ENCODE results near the gene DSP. TPM values are rescaled to one million over a fixed set of nuclear protein-coding genes. Genes with fewer than 3 reads are reported as not detected.

Gene DSP
- total RNA-seq, 2 donors from 2014 or later = 121 to 229 TPM

GRCh38 chr6:7630792-7631191 is 89.3 kb downstream of the DSP start:
- TF ChIP-seq, protein P1, sequence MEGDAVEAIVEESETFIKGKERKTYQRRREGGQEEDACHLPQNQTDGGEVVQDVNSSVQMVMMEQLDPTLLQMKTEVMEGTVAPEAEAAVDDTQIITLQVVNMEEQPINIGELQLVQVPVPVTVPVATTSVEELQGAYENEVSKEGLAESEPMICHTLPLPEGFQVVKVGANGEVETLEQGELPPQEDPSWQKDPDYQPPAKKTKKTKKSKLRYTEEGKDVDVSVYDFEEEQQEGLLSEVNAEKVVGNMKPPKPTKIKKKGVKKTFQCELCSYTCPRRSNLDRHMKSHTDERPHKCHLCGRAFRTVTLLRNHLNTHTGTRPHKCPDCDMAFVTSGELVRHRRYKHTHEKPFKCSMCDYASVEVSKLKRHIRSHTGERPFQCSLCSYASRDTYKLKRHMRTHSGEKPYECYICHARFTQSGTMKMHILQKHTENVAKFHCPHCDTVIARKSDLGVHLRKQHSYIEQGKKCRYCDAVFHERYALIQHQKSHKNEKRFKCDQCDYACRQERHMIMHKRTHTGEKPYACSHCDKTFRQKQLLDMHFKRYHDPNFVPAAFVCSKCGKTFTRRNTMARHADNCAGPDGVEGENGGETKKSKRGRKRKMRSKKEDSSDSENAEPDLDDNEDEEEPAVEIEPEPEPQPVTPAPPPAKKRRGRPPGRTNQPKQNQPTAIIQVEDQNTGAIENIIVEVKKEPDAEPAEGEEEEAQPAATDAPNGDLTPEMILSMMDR (IDR thresholded peaks at IDR 0.05) = no peak
- Histone ChIP-seq H3K27me3 (no peaks in the 10 kb centered on the region), H3K4me3 (no peak overlapping the region), H3K27ac (no peak overlapping the region), H3K4me1 (no peaks in the 10 kb centered on the region), H3K9me3 (no peaks in the 10 kb centered on the region), H3K36me3 (no peaks in the 10 kb centered on the region)
- DNase-seq (ENCODE audit: low spot score) = no peak

DNA sequence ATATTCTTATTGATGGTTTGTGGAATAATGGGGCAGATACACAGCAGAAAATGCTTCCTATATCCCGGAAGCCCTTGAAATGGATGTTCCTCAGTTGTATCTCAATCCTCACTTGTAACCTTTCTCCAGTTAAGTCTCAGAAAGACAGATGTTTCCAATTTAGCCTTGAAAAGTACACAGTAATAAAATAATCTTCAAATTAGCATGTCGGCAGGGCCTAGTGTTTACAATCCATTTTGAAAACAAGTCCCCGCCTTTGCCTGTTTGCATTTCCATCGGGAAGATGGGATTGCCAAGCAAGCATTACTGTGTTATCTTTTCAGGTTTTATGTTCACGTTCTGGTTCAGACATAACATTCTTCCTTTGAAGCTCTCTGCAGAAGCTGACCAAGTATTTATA is 90.0 kb downstream of the DSP start:
- TF ChIP-seq, protein P1 (IDR thresholded peaks at IDR 0.05) = no peak
- Histone ChIP-seq H3K9me3 (no peaks in the 10 kb centered on the region), H3K4me3 (no peak overlapping the region), H3K4me1 (no peaks in the 10 kb centered on the region), H3K27me3 (no peaks in the 10 kb centered on the region), H3K27ac (no peak overlapping the region), H3K36me3 (no peaks in the 10 kb centered on the region)
- DNase-seq (ENCODE audit: low spot score) = no peak

DNA sequence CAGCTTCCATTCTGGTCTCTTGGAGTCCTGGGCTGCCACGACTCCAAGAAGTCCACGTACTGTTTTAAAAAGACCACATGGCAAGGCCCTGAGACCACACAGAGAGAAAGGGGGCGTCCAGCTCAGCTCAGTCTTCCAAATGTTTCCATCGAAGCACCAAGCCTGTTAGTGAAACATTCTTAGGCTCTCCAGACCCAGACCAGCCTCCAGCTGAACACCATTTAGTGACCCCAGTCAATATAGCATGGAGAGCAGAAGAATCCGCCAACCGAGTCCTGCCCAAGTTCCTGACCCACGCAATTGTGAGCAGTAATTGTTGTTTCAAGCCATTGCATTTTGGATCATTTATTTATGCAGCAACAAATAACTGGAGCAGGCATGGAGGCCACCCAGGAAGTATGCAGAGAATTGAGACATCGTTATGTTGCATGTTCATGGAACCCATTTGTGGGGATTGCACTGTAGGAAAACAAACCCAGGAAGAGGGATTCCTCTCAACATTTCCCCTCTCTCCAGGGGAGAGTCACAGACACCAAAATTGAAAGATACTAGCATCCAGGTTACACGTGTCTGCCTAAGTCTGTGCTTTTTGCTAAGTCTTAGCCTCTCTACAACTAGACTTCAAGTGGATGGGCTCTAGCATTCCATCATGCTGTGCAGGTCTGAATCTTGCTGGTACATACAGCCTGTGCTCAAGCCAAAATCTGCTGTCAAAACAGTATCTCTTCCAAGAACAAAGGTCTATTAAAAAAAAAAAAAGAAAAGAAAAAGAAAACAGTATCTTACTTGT is 91.2 kb downstream of the DSP start:
- Histone ChIP-seq H3K36me3 (no peaks in the 10 kb centered on the region), H3K27ac (no peak overlapping the region), H3K4me3 (no peak overlapping the region), H3K4me1 (no peaks in the 10 kb centered on the region), H3K27me3 (no peaks in the 10 kb centered on the region), H3K9me3 (no peaks in the 10 kb centered on the region)
- DNase-seq (ENCODE audit: low spot score) = no peak
- TF ChIP-seq, protein P1 (IDR thresholded peaks at IDR 0.05) = no peak

- Histone ChIP-seq H3K27me3 (no peaks in the 10 kb centered on the region), H3K9me3 (no peaks in the 10 kb centered on the region), H3K27ac (no peak overlapping the region), H3K4me1 (no peaks in the 10 kb centered on the region), H3K36me3 (no peaks in the 10 kb centered on the region), H3K4me3 (no peak overlapping the region)
- no peak for DNase-seq (ENCODE audit: low spot score)
- TF ChIP-seq, protein P1 (IDR thresholded peaks at IDR 0.05) = no peak
Observed at GRCh38 chr6:7633361-7633760, 91.9 kb downstream of the DSP start.

DNA sequence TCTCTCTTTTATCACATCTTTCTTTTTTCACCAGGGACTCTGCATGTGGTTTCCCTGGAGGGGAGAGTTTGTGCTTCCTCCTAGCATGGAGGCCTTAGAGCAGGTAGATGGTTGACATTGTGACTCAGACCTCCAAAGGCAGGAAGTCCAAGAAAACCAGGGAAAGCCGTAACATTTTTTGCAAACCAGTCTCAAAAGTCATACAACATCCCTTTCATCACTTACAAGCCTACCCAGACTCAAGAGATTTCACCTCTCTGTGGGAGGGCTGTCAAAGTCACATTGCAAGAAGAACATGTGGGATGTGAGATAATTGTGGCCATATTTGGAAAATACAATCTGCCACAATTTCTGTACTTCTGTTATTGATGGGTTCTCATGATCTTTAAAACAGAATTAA is 94.7 kb downstream of the DSP start:
- Histone ChIP-seq H3K9me3 (no peaks in the 10 kb centered on the region), H3K27ac (no peak overlapping the region), H3K4me1 (no peaks in the 10 kb centered on the region), H3K36me3 (no peaks in the 10 kb centered on the region), H3K27me3 (no peaks in the 10 kb centered on the region), H3K4me3 (no peak overlapping the region)
- TF ChIP-seq, protein P1 (IDR thresholded peaks at IDR 0.05) = no peak
- no peak for DNase-seq (ENCODE audit: low spot score)

Other genes with a start within 250 kb of the DSP start
- 10 to 100 TPM; 30.2 to 41.7 TPM for gene SSR1, start 228.5 kb upstream of the DSP start, total RNA-seq
- not detected for gene CAGE1, start 151.9 kb upstream of the DSP start, total RNA-seq
- gene RIOK1, start 151.9 kb upstream of the DSP start, total RNA-seq = 10 to 100 TPM in 1 of 2 donors, 1 to 10 TPM in 1; 8.5 to 13.9 TPM
- gene SNRNP48, start 48.5 kb downstream of the DSP start, total RNA-seq = 1 to 10 TPM; 9.3 to 9.6 TPM
- gene BMP6, start 184.4 kb downstream of the DSP start, total RNA-seq = 10 to 100 TPM; 10.4 to 19.1 TPM

Measured in right atrium auricular region (tissue), 2 donors.